Lower lobe of right lung (tissue), 2 donors: ENCODE data around the gene TAS2R1. TPM values are rescaled to one million over a fixed set of nuclear protein-coding genes. Genes with fewer than 3 reads are reported as not detected.

ENCODE experiments used
- ATAC-seq, 2 donors: fragments of 200-7000 bp; cut with Tn5 transposase; one replicate each; pipeline ENCODE4 v1.9.1; 2020 to 2022; ENCODE audit warnings: mild to moderate bottlenecking in 2 of 2, moderate library complexity in 2 of 2
- DNase-seq: peaks from one replicate; pipeline ENCODE4 v3.0.0-alpha.2; 2020
- H3K27ac ChIP-seq: fragments of 200-600 bp; one replicate; pipeline ENCODE4 v1.8.0; 2022
- H3K27me3 ChIP-seq: fragments of 200-600 bp; one replicate; pipeline ENCODE4 v1.8.0; 2022; ENCODE audit warnings: low read depth
- H3K36me3 ChIP-seq: fragments of 200-600 bp; one replicate; pipeline ENCODE4 v1.8.0; 2022; ENCODE audit warnings: mild to moderate bottlenecking
- H3K4me1 ChIP-seq: fragments of 200-600 bp; one replicate; pipeline ENCODE4 v1.8.0; 2022
- H3K4me3 ChIP-seq: fragments of 200-600 bp; one replicate; pipeline ENCODE4 v1.8.0; 2022; ENCODE audit warnings: mild to moderate bottlenecking
- H3K9me3 ChIP-seq: fragments of 200-600 bp; one replicate; pipeline ENCODE4 v1.8.0; 2022
- intact Hi-C: fragments of 100-400 bp; cut with DNase I; formaldehyde crosslinking; loops from one replicate; pipeline ENCODE4 v1.11.0; 2022
- total RNA-seq: library from RNA; stranded (reverse); fragmentation: NEBNext Ultra II Directional; extraction: Animal tissue kit (Norgen Biotek cat#: 25700); gene quantifications from one replicate; pipeline ENCODE4 v1.2.1, GENCODE V29; 2021
- TF ChIP-seq, protein P1 (sequence below): fragments of 200-600 bp; IDR thresholded peaks from one replicate; pipeline ENCODE4 v1.8.0; 2022; ENCODE audit warnings: antibody characterized with exemption, mild to moderate bottlenecking
- donor health status: DM: no; HTN: yes; CAD: no; lungs with severe emphysema.

Gene TAS2R1
- total RNA-seq, 1 donor from 2014 or later, result not detected

DNA sequence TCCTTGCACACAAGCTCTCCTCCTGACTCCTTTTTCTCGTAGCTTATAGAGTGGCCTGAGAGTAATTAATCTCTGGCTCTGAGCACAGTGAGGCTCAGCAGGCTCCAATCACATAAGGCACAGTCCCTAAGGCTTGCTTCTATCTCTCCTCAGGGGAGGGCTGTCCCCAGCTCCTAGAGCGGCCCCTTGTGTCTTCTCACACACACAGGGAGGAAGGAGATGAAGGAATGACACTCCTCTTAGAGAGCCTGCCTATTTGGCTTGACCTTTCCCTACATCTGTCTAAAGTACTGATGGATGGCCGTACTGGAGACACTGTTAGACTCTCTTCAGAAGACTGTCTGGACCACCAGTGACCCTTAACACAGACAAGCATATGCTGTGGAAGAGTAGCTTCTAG is 12.9 kb downstream of the TAS2R1 start:
- Histone ChIP-seq H3K4me1 (no peaks in the 10 kb centered on the region), H3K27ac (no peak overlapping the region), H3K4me3 (no peak overlapping the region), H3K36me3 (no peaks in the 10 kb centered on the region), H3K27me3 (no peaks in the 10 kb centered on the region), H3K9me3 (no peaks in the 10 kb centered on the region)
- DNase-seq (no peak), ATAC-seq (no peak)
- intact Hi-C loops, result no loop called here
- TF ChIP-seq, protein P1, sequence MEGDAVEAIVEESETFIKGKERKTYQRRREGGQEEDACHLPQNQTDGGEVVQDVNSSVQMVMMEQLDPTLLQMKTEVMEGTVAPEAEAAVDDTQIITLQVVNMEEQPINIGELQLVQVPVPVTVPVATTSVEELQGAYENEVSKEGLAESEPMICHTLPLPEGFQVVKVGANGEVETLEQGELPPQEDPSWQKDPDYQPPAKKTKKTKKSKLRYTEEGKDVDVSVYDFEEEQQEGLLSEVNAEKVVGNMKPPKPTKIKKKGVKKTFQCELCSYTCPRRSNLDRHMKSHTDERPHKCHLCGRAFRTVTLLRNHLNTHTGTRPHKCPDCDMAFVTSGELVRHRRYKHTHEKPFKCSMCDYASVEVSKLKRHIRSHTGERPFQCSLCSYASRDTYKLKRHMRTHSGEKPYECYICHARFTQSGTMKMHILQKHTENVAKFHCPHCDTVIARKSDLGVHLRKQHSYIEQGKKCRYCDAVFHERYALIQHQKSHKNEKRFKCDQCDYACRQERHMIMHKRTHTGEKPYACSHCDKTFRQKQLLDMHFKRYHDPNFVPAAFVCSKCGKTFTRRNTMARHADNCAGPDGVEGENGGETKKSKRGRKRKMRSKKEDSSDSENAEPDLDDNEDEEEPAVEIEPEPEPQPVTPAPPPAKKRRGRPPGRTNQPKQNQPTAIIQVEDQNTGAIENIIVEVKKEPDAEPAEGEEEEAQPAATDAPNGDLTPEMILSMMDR, result no peak

DNA sequence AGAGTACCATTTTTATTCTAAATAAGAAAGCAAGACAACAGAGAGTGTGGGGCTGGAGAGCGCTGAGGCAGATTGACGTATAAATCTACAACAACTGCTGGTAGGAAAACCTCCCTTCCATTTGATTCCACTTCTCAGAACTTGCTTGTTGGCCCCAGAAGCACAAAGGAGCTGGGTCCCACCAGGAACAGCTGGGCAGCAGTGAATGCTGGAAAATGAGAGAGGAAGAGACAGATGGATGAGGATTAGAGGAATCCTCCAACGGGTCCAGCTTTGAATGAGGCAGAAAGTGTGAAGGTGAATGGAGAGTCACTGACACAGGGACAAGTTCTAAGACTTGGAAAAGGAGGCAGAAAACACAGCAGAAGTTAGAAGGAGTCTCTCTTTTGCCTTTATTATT is 14.8 kb downstream of the TAS2R1 start:
- Histone ChIP-seq H3K27me3 (no peaks in the 10 kb centered on the region), H3K27ac (no peak overlapping the region), H3K4me3 (no peak overlapping the region), H3K36me3 (no peaks in the 10 kb centered on the region), H3K4me1 (no peaks in the 10 kb centered on the region), H3K9me3 (peaks cover 9% of the 10 kb centered on the region)
- DNase-seq (no peak), ATAC-seq (no peak)
- TF ChIP-seq, protein P1, result no peak
- intact Hi-C loops, result no loop called here

DNA sequence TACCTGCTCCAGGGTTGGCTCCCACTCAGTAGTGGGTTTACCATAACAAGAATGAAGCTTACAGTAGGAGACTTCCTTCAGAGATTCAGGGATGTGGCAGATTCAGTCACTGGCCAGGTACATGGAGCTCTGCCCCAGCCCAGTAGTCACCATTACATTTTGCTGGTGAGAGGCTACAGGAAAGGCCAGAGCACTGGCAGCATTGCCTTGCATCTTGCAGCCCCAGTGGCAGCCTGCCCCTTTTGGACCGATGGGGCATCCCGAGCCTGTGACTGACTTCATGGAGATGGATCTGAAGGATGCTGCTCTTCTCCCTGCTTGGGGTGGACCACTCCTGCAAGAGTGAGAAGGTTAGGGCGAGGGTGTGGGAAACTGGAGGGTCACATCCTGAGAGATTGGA is 16.8 kb downstream of the TAS2R1 start:
- peaks cover 9% of the 10 kb centered on the region for H3K9me3 ChIP-seq
- no peak overlapping the region for H3K4me3 ChIP-seq
- H3K27ac ChIP-seq, result no peak overlapping the region
- no peaks in the 10 kb centered on the region for H3K36me3 ChIP-seq
- TF ChIP-seq, protein P1, result no peak
- H3K4me1 ChIP-seq, result no peaks in the 10 kb centered on the region
- DNase-seq (no peak), ATAC-seq (no peak)
- H3K27me3 ChIP-seq, result no peaks in the 10 kb centered on the region
- intact Hi-C loops, result no loop called here

DNA sequence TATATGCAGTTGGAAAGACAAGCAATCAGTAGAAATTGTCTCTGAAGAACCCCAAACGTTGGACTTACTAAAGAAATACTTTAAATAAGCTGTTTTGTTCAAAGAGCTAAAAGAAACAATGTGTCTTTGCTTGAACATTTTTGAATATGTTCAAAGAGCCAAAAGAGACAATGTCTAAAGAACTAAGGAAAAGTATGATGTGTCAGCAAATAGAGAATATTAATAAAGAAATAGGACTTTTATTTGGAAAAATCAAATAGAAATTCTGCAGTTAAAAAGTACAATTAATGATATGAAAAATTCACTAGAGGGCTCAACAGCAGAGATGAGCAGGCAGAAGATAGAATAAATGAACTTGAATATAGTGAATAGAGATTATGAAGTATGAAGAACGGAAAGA is 19.2 kb downstream of the TAS2R1 start:
- H3K27ac ChIP-seq, result no peak overlapping the region
- no peak for DNase-seq
- no peaks in the 10 kb centered on the region for H3K27me3 ChIP-seq
- H3K4me1 ChIP-seq, result no peaks in the 10 kb centered on the region
- intact Hi-C loops, result no loop called here
- no peaks in the 10 kb centered on the region for H3K36me3 ChIP-seq
- TF ChIP-seq, protein P1, result no peak
- no peak overlapping the region for H3K4me3 ChIP-seq
- no peak for ATAC-seq
- H3K9me3 ChIP-seq, result peaks cover 9% of the 10 kb centered on the region

DNA sequence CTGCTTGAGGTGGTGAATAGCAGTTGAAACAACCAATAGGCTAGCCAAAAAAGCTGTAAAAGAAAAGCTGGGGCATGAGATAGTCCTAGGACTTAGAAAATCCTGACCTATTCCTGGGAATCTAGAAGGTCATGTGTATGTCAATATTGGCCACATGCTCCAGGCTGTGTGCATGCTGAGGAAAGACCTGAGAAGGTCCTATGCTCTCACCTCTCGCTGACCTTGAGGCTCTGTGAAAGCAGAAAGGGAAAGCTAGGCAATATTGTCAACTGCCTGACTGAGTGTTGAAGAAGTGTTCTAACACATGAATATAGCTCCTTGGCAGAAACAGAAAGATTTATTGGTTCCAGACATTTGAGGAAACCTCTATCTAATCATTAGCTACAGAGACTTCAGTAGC is 19.8 kb downstream of the TAS2R1 start:
- H3K27me3 ChIP-seq, result no peaks in the 10 kb centered on the region
- DNase-seq (no peak), ATAC-seq (no peak)
- no peak overlapping the region for H3K4me3 ChIP-seq
- no peak overlapping the region for H3K27ac ChIP-seq
- H3K36me3 ChIP-seq, result no peaks in the 10 kb centered on the region
- H3K4me1 ChIP-seq, result no peaks in the 10 kb centered on the region
- TF ChIP-seq, protein P1, result no peak
- intact Hi-C loops, result no loop called here
- H3K9me3 ChIP-seq, result peaks cover 9% of the 10 kb centered on the region

DNA sequence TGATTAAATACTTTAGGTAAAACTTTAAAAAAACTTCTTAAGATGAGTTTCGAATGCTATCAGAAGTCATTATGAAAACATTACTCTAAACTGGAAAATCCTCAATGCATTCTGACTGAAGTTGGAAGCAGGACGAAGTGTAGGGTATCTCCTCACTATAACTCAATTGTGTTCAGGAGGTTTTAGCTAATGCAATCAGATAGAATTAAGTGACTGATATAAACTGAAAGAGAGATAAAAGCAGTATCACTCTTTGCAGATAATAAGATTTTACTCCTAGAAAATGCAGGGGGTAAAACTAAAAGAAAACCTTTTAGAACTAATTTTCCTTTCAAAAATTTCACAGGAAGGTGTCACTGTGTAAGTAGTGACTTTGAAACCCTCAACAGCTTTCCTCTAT is 22.1 kb downstream of the TAS2R1 start:
- Histone ChIP-seq H3K4me3 (no peak overlapping the region), H3K36me3 (no peaks in the 10 kb centered on the region), H3K4me1 (no peaks in the 10 kb centered on the region), H3K9me3 (peaks cover 9% of the 10 kb centered on the region), H3K27ac (no peak overlapping the region), H3K27me3 (no peaks in the 10 kb centered on the region)
- no peak for ATAC-seq
- TF ChIP-seq, protein P1, result no peak
- intact Hi-C loops, result no loop called here
- no peak for DNase-seq
